Fibroblast of the aortic adventitia (primary cell): ENCODE data around the gene ACTN1. TPM values are rescaled to one million over a fixed set of nuclear protein-coding genes. Genes with fewer than 3 reads are reported as not detected.

Source experiments
- DNase-seq: peaks from one replicate; pipeline ENCODE4 v3.0.0-alpha.2; 2010; ENCODE audit warnings: low read depth
- H3K4me3 ChIP-seq: 2 replicates; pipeline ENCODE4 v1.5.1; 2011; ENCODE audit warnings: low read depth, mild to moderate bottlenecking, control low read depth, low read length, moderate library complexity
- CTCF ChIP-seq: IDR thresholded peaks from 2 replicates; pipeline ENCODE4 v1.5.1; 2011; ENCODE audit warnings: mild to moderate bottlenecking, low read length, control low read depth, inconsistent platforms; ENCODE audit not compliant: insufficient read depth
- small RNA-seq: library from RNA; depleted of rRNA; stranded (forward); fragments of <200 nt; gene quantifications from one replicate; pipeline ENCODE3, GENCODE V24; 2012
- total RNA-seq: library from RNA; depleted of rRNA; stranded (reverse); fragments of >200 nt; gene quantifications from 2 replicates; pipeline ENCODE4 v1.2.3, GENCODE V29; 2012; ENCODE audit warnings: low replicate concordance

Gene ACTN1
- total RNA-seq, 1 donor: 114 TPM

- peak; percentile 92 for TF ChIP-seq CTCF
- no peak overlapping the region for H3K4me3 ChIP-seq
- peak; percentile 75 for DNase-seq
These were observed 154.4 kb downstream of the ACTN1 start for GRCh38 chr14:68824517-68825347.

DNA sequence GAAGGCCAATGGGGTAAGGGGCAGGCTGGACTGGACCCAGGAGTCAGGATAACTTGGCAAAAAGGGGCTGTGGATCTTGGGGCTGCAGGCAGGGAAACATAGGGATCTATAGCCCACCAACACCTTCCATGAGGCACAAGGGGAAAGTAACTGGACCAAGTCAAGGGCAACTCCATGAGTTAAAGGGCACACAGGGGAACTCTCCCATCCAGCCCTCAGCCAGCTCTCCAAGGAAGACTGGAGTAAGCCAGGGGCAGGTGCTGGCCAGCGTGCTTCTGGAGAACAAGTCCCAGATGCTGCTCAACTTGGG is 154.9 kb downstream of the ACTN1 start:
- DNase-seq: no peak
- TF ChIP-seq CTCF: no peak
- no peak overlapping the region for H3K4me3 ChIP-seq

Small RNA genes lying within 50 kb of the gene (small RNA-seq; reads per million reads assigned to genes)
- gene BANF1P1 (not detected), gene HMGN1P3 (not detected), gene RPS29P1 (not detected)

Other genes with a start within 250 kb of the ACTN1 start
- gene ZFP36L1, start 186.2 kb downstream of the ACTN1 start, total RNA-seq: 24.1 and 53.8 TPM in 2 replicates
- 15.8 and 25.2 TPM in 2 replicates for gene DCAF5, start 173.8 kb upstream of the ACTN1 start, total RNA-seq
- 10.8 and 12.1 TPM in 2 replicates for gene EXD2, start 212.2 kb upstream of the ACTN1 start, total RNA-seq